Stimulated activated CD4-positive, alpha-beta T cell treated with anti-CD3 and anti-CD28 coated beads, TNF-alpha, amount 100 ng/mL, for 48 hours (primary cell): Measurements from ENCODE around the gene TSPAN5.
"Not testable (repeated sequence)": the region's sequence is repeated elsewhere in the genome, so short reads cannot be mapped to it uniquely, and the experiment has no call there.

ENCODE experiments used
- DNase-seq, 3 donors: peaks; one replicate each; pipeline ENCODE4 v3.0.0-alpha.2; 2020; ENCODE audit warnings: low read depth in 3 of 3

Gene TSPAN5

GRCh38 chr4:98496152-98496845, 162.1 kb downstream of the TSPAN5 start:
- no peak for DNase-seq

DNA sequence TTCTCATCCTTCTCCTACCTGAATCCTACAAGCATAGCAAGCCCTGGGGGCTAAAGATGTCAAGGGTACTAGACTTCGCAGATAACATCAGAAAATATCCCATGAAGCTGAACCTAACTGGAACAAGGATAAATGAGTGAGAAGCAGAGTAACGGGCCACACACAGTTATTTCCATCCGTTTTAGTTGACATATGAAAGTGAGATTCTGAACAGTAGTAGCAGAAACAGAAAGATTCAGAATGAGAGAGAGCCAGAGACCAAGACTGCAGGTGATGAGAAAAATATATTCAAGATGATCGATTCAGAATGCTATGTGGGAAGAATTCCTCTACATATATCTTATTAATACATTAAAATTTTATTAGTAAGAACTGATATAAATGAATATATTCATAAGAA, 165.1 kb downstream of the TSPAN5 start:
- no peak for DNase-seq

- DNase-seq: no peak
Observed at GRCh38 chr4:98491899-98492559, 166.4 kb downstream of the TSPAN5 start.

- DNase-seq: no peak
Observed at GRCh38 chr4:98490251-98490650, 168.2 kb downstream of the TSPAN5 start.

DNA sequence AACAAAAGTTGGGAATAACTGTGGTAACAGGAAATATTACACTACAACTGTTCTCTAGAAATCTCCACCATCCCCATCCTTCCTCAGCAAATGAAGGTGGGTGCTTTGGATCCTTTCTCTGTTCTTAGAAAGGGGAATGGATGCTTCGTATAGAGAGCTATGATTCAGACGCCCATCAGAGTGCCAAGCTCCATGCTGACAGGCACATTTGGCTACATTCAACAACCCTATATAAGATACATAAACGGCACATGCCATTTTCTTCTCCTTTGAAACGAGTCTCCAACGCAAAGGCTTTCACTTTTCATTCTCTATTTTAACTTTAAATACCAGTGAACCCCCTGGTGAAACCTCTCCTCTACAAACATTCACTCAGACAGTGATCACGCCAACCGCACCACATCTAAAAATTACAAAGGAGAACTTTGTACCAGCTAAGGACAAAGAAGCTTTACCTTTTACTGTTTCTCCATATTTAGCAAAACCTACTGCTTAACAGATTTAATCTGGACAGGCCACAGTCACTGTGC, 172.5 kb downstream of the TSPAN5 start:
- no peak for DNase-seq

DNA sequence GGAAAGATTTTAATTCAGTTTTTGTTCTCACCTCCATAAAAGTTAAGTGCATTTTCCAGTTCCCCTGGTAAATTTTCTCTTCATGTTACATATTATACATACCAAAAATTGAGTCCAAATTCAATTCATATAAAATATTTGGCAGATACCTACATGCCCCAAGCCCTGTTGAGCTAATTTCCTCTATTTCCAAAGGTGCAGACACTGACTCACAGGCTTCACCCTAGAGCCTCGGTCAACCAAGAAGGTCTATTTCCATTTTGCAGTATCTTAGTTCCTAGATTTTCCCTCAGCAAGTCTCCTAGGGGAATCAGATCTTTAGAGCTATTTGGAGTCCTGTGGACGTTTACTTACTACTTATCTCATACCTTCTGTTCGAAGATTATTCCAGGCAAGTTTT, 174.4 kb downstream of the TSPAN5 start:
- no peak for DNase-seq

- DNase-seq: peak in 1 of 3 donors; percentile 47
Observed at GRCh38 chr4:98482847-98483806, 175.3 kb downstream of the TSPAN5 start.

- no peak for DNase-seq
Observed at GRCh38 chr4:98482503-98482846, 175.9 kb downstream of the TSPAN5 start.

DNA sequence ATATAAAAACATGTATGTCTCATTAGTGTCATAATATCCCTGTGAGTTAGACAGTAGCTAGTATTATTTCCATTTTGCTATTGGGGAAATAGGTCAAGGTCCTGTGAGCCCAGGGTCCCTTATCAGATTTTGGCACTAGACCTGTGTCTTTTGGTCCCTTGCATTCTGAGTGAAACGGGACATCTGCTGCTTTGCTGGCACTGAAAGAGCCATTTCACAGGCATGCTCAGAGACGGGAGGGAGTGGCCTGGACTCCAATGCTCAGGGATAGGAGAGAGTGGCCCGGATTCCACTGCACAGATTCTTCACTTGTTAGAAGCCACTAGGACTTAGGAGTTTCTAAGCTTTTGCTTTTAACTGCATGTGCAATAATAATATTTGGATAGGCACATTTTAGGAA, 177.2 kb downstream of the TSPAN5 start:
- DNase-seq: no peak

DNA sequence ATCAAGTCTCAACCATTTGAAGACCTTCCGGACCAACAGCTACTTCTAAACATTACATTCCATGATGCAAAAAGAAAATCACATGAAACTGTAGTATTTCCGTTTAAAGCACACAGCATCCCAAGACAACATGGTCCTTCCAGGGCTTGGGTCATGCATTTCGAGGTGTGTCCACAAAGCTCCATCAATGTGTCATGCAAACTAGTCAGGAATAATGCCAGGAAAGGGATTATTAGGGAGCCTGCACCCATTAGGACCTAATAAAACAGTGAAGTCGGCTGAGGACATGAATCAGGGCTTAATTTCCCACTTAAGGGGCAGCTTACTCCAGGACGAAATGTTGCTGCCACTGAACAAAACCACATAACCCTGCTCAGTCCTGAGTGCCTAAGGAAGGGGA, 177.9 kb downstream of the TSPAN5 start:
- no peak for DNase-seq

- not testable (repeated sequence) for DNase-seq
Observed at GRCh38 chr4:98479590-98479989, 178.8 kb downstream of the TSPAN5 start.

DNA sequence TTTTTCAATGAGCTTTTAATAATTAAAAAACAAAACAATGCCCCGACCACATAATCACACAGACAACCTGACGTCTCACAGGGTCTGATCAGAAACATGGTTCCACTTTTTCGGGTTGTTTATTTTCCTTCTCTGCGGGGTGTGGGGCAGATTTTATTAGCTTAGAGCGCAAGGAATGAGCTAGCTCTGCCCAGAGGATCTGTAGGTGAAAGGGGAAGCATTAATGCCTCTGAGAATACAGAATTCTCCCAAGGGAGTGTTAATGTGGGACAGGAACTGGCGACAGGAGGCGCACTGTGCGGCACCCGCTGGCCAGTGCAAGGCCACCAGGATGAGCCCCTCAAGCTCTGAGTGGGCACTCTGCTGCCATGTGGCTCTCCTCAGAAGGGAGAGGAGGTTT, 181.5 kb downstream of the TSPAN5 start:
- no peak for DNase-seq

DNA sequence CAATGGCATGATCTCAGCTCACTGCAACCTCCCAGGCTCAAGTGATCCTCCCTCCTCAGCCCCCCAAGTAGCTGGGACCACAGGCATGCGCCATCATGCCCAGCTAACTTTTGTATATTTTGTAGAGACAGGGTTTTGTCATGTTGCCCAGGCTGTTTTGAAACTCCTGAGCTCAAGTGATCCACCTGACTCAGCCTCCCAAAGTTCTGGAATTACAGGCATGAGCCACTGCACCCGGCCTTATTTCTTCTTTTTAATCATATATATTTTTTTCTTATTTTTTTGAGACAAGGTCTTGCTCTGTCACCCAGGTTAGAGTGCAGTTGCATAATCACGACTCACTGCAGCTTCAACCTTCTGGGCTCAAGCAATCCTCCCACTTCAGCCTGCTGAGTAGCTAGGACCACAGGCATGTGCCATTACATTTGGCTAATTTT, 184.0 kb downstream of the TSPAN5 start:
- DNase-seq: no peak

GRCh38 chr4:98473046-98473445, 185.4 kb downstream of the TSPAN5 start:
- DNase-seq: no peak

DNA sequence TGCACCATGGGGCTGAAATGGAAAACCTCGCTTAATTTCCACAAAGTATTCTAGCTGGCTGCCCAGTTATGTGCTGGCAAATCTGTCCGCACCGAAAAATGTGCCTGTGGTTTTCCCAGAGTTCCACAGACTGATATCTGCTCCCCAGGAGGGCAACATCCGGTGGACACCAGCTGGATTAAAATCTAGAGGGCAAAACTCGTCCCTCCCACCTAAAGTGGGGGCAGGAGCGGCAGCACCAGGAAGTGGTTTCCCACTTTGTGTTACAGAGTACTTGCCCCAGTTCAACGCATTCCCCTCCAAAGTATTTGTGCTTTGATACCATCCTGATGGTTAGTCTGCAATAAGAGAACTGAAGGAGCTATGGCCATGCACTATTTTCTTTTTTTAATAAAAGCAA, 187.6 kb downstream of the TSPAN5 start:
- DNase-seq: no peak

DNA sequence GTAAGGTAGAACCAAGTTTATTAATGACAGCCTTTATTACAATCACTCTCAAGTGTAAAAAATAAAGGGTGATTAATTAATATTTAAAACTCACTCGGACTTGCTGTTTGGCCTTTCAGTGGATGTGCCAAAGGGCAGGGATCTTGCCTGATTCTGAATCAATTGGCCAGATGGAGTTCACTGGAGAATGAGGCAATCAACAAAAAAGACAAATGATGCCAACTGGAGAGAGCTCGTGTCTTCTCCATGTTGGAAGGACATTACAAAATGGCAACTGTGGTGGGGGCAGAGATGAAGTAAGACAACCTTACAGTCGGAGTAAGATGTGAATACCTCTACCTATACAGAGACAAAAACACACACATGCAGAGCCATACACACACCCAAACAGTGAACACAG, 188.0 kb downstream of the TSPAN5 start:
- DNase-seq: no peak

GRCh38 chr4:98469771-98470170, 188.6 kb downstream of the TSPAN5 start:
- no peak for DNase-seq

GRCh38 chr4:98468709-98469108, 189.7 kb downstream of the TSPAN5 start:
- no peak for DNase-seq

GRCh38 chr4:98467627-98468072, 190.8 kb downstream of the TSPAN5 start:
- DNase-seq: peak in 2 of 3 donors; percentile 60

DNA sequence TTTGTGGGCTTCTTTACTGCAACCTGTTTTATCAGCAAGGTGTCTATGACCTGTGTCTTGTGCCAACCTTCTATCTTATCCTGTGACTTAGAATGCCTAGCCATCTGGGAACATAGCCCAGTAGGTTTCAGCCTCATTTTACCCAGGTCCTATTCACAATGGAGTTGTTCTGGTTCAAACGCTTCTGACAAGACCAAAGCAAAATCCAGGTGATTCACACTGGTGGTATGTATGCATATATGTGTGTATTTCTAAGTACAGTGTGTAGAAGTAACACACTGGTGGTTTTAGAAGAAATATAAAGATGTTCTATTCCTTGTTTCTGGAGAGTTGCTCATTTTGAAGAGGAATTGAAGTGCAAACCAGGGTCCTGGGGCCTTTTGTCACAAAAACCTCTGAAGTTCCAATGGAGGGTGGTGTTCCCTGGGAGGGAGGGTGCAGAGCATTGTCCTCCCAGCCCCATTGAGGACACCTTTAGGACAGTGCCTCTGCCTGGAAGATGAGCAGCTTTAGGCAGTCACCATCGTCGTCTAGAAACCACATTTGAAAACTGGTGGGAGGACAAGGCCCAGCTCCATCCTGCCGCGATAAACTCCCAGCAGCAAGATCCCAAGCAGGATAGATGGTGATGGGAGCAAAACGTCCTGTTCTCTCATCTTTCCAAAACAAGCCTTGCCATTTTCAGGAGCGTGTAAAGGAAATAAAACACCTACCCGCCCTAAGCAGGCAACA, 191.4 kb downstream of the TSPAN5 start:
- DNase-seq: no peak

DNA sequence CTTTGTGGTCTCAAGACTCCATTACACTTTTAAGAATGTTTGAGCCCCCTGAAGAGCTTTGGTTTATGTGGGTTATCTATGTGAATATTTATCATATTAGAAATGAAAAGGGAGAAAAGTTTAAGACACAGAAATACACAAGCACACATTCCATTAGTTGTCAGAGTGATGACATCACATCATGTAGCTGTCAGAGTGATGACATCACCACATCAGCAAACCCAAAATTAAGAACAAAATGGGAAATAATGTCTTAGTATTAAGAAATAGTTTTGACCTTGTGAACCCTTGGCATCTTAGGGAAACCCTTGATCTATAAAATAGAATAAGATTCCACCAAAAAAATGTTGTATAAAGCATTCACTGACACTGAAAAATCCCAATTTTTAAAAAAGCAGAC, 195.9 kb downstream of the TSPAN5 start:
- DNase-seq: no peak
